HG03469 (cell line): ENCODE data around the gene FRK.
"Not testable (repeated sequence)": the region's sequence is repeated elsewhere in the genome, so short reads cannot be mapped to it uniquely, and the experiment has no call there.

Experiments used
- ATAC-seq: cut with Tn5 transposase; IDR thresholded peaks from one replicate; pipeline ENCODE4 v1.9.1; 2021; ENCODE audit warnings: mild to moderate bottlenecking, moderate library complexity, moderate number of reproducible peaks; ENCODE audit not compliant: unreplicated experiment

Gene FRK

GRCh38 chr6:115954740-115955139 is 106.0 kb downstream of the FRK start:
- ATAC-seq: no peak

- ATAC-seq: no peak
These were observed 111.9 kb downstream of the FRK start for GRCh38 chr6:115948751-115949150.

GRCh38 chr6:115947966-115948541 is 112.6 kb downstream of the FRK start:
- no peak for ATAC-seq

- no peak for ATAC-seq
These were observed 114.9 kb downstream of the FRK start for GRCh38 chr6:115945812-115946211.

- no peak for ATAC-seq
These were observed 115.4 kb downstream of the FRK start for GRCh38 chr6:115945306-115945705.

- not testable (repeated sequence) for ATAC-seq
These were observed 115.9 kb downstream of the FRK start for GRCh38 chr6:115944829-115945228.

- not testable (repeated sequence) for ATAC-seq
These were observed 123.2 kb downstream of the FRK start for GRCh38 chr6:115937502-115937901.

- ATAC-seq: no peak
These were observed 125.3 kb downstream of the FRK start for GRCh38 chr6:115935361-115935760.

GRCh38 chr6:115934829-115935228 is 125.9 kb downstream of the FRK start:
- no peak for ATAC-seq

- ATAC-seq: no peak
These were observed 126.5 kb downstream of the FRK start for GRCh38 chr6:115934145-115934544.

GRCh38 chr6:115932481-115932880 is 128.2 kb downstream of the FRK start:
- no peak for ATAC-seq

GRCh38 chr6:115928000-115928399 is 132.7 kb downstream of the FRK start:
- ATAC-seq: not testable (repeated sequence)

- no peak for ATAC-seq
These were observed 137.7 kb downstream of the FRK start for GRCh38 chr6:115922971-115923370.

- ATAC-seq: no peak
These were observed 146.6 kb downstream of the FRK start for GRCh38 chr6:115914098-115914497.

GRCh38 chr6:115909923-115910546 is 150.7 kb downstream of the FRK start:
- no peak for ATAC-seq

- ATAC-seq: no peak
These were observed 151.7 kb downstream of the FRK start for GRCh38 chr6:115908906-115909559.

GRCh38 chr6:115905471-115905870 is 155.2 kb downstream of the FRK start:
- no peak for ATAC-seq

GRCh38 chr6:115902436-115902835 is 158.3 kb downstream of the FRK start:
- no peak for ATAC-seq

- ATAC-seq: no peak
These were observed 158.8 kb downstream of the FRK start for GRCh38 chr6:115901896-115902295.

- peak; percentile 59 for ATAC-seq
These were observed 160.9 kb downstream of the FRK start for GRCh38 chr6:115899730-115900282.

GRCh38 chr6:115898246-115898645 is 162.4 kb downstream of the FRK start:
- no peak for ATAC-seq

GRCh38 chr6:115896538-115897129 is 164.1 kb downstream of the FRK start:
- ATAC-seq: no peak
